GM21381 (cell line): ENCODE measurements around the gene ABI3.
A peak's percentile ranks its signal among the peaks of the same experiment; 100 is the strongest.

Experiments
- ATAC-seq: cut with Tn5 transposase; IDR thresholded peaks from one replicate; pipeline ENCODE4 v1.9.1; 2021; ENCODE audit warnings: mild to moderate bottlenecking, moderate library complexity; ENCODE audit not compliant: unreplicated experiment

ABI3 gene

GRCh38 chr17:49224198-49224996 is 13.9 kb downstream of the ABI3 start:
- no peak for ATAC-seq

DNA sequence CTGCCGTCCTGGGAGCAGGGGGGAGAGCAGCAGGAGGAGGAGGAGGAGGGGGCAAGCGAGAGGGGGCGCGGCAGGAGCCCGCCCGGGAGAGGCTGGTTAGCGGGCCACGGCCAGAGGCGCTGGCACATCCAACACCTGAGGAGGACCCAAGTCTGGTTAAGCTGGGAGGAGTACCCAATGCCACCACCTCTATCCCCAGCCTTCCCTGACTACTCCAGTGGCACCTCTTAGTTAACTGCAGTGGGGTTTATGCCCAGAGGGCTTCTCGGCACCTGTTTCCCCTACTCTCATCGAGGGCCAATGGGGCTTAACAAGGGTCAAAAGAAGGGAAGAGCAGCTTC is 14.5 kb downstream of the ABI3 start:
- no peak for ATAC-seq

DNA sequence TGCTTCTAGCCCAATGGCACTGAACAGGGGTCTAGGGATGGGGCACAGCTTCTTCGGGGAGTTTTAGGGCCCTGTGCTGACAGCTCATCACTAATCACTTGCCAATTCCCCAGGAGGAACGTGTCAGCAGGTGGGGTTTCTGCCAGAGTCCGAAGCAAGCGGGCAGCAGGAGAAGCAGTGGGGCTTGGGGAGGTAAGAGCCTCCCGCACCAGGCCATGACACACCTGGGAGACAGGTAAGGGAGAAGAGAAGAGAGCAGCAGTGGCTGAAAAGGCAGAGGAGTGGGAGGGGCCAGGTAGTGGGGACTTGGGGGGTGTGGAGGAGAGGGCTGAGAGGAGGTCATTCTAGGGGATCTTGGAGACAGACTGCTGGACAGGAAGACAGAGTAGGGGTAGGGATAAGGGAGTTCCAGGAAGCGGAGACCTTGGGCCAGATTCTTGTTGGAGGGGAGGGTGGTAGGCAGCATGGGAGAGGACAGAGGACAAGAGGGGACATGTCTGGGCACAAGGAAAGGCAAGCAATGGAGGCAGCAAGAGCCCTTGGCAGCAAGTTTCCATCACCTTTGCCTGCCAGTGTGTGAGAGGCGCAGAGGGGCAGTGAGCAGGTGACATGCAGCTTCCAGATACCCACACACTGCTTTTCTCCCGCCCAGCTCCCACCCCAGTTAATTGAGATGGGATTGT is 15.2 kb downstream of the ABI3 start:
- ATAC-seq: no peak

DNA sequence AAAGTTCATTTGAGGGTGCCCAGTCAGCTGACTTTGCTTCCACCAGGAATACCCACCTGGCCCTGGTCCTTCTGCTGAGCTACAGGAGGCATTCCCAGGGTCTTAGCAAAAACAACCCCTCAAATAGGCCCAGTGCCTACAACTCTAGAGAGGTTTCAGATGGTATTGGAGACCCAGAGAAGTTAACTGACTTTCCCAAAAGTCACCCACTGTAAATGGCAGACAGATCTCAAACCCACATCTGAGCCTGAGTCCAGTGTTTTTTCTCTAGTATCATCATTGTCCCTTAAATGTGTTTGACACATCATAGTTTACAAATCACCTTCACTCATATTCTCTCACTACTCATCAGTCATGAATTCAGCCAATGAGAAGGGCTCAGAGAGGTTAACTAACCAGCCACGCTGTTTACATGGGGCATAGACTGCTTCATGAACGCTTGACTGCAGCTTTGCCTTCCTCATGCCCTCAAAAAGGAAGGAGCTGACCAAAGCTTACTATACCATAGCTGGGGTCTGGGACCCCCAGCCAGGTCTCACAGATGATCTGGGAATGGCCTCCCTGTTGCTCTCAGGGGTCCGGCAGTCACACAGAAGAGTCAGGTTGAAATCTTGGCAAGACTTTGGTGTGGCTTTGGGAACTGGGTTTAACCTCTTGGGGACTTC is 16.4 kb downstream of the ABI3 start:
- ATAC-seq: no peak

DNA sequence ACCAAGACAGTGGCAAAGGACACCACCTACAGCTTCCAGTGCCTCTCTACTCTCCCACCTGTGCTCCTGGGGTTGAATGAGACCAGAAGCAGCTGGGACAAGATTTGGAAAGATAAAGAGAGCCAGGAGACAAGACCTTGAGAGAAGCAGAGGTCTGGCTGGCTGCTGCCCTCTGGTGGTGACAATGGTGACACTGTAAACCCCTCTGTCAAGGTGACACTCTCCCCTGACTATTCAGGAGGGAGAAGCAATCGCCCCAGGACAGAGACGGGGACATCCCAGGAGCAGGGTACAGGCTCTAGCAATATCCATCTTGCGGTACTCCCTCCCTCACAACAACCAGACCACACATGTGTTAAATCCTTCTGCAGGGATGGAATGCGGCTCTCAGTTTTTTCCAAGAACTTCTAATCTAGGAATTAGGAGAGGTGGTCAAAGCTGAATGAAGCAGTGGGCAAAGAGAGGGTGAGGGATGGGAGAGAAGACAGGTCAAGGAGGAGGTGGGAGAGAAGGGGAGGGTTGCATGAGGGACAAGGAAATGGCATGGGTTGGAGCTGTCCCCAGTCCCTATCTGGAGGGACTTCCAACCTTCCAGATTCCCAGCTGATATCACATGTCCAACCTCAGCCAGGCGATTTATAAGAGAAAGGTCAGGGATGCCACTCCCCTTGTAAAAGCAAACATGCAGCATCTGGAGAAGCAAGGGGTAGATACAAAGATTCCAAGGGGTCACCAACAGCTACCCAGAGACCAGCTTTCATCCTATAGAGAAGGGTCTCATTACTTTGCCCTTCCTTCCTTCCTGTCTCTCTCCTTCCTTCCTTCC is 17.1 kb downstream of the ABI3 start:
- no peak for ATAC-seq

- no peak for ATAC-seq
These were observed 18.7 kb downstream of the ABI3 start for GRCh38 chr17:49229076-49229804.

GRCh38 chr17:49229805-49230600 is 19.5 kb downstream of the ABI3 start:
- no peak for ATAC-seq

GRCh38 chr17:49230636-49231562 is 20.4 kb downstream of the ABI3 start, which contains the start of gene PHOSPHO1:
Gene PHOSPHO1 (minus strand): TSS chr17:49230787. CDS start chr17:49226691, 4,096 bp downstream.
- ATAC-seq: peak; percentile 96

DNA sequence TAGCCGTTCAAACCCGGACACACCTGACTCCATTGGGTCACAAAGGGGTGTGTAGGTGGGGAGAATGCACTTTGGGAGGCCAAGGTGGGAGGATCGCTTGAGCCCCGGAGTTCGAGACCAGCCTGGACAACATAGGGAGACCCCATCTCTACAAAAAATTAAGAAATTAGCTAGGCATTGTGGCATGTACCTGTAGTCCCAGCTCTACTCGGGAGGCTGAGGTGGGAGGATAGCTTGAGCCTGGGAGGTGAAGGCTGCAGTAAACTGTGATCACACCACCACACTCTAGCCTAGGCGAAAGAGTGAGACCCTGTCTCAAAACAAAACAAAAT is 21.0 kb downstream of the ABI3 start:
- no peak for ATAC-seq

- no peak for ATAC-seq
These were observed 24.1 kb downstream of the ABI3 start for GRCh38 chr17:49234509-49235080.

DNA sequence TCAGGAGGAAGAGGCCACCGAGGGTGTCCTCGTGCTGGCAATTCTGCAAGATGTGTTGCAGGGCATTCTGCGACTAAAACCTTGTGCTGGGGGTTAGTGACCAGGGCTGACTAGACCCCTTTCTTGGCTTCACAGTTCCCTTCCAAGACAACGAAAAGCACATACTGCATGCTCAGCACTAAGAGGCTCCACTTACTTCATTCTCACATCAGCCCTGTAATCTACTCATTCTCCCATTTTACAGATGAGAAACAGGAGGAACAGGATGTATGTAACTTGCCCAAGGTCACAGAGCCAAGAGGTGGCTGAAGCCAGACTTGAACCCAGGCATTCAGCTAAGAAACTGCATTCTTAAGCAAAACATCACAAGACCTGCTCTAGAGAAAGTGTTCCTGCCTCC is 25.4 kb downstream of the ABI3 start:
- ATAC-seq: no peak

DNA sequence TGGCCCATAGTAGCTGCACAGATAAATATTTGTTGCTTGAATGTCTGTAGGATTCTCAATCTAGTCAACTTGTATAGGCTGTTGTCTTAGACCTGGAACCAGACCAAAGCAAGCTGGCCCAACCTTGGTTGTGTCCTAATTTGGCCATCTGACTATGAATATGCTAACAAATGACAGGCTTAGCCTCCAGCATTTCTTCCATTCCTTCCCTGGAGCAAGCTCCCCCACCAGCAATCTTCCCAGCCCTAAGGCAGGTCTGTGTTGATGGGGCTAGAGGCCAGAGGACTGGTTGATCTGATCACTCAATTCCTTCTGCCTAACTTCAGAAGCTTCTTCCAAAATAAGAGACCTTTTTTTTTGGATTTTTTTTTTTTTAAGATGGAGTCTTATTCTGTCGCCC is 29.5 kb downstream of the ABI3 start:
- ATAC-seq: no peak

DNA sequence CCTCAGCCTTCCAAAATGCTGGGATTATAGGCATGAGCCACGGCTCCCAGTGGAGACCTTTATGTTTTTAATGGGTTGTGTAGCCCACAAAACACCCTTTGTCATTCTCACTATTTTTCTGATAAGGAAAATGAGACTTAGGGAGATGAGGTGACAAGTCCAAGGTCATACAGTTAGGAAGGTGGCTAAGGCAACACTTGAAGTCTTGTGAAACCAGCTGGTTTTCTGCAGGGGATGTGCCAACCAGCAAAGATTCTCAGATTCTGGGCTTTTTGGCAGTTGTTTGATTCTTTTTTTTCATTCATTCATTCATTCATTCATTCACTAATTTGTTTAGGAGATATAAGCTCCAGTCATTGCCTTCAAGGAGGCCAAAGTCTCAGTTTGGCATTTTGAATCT is 30.1 kb downstream of the ABI3 start:
- ATAC-seq: no peak

DNA sequence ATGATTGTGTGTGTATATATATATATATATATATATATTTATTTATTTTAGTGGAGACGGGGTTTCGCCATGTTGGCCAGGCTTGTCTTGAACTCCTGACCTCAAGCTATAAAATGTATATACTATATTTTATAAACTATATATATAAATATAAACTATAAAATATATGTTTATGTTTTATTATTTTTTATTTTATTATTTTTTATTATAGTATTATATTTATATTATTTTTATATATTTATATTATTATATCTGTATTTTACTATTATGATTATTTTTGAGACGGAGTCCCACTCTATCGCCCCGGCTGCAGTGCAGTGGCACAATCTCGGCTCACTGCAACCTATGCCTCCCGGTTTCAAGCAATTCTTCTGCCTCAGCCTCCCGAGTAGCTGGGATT is 30.5 kb downstream of the ABI3 start:
- ATAC-seq: no peak

DNA sequence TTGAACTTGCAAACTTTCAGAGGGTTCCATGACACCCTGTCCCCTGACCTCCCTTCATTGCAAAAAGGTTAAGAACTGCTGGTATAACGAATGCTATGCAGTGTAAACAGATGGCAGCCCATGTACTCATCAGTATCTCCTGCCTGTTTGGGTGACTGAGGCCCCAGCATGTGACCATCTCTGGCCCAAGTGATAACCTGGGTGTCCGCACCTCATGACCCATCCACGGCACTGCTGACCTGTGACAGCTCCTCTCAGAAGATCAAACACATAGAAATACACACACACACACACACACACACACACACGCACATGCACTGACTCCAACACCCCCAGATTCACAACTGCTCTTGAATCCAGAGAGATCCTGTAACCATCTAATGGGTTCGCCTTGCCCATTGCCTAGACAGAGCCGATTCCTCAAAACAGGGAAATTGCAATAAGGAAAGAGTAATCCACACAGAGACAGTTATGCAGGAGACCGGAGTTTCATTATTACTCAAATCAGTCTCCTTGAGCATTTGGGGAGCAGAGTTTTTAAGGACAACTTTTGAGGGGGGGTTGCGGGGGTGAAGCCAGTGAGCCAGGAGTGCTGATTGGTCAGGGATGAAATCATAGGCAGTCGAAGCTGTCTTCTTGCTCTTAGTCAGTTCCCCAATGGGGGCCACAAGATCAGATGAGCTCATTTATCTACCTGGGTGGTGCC is 31.3 kb downstream of the ABI3 start:
- no peak for ATAC-seq

DNA sequence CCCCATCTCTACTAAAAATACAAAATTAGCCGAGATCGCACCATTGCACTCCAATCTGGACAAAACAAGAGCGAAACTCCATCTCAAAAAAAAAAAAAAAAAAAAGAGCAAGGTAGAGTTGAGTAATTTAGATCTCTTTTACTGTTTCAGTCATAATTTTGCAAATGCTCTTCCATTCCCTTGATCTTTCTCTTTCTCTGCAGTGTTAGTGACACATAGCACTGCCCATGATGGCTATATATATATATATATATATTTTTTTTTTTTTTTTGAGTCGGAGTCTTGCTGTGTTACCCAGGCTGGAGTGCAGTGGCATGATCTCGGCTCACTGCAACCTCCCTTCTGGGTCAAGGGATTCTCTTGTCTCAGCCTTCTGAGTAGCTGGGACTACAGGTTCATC is 32.3 kb downstream of the ABI3 start:
- no peak for ATAC-seq

DNA sequence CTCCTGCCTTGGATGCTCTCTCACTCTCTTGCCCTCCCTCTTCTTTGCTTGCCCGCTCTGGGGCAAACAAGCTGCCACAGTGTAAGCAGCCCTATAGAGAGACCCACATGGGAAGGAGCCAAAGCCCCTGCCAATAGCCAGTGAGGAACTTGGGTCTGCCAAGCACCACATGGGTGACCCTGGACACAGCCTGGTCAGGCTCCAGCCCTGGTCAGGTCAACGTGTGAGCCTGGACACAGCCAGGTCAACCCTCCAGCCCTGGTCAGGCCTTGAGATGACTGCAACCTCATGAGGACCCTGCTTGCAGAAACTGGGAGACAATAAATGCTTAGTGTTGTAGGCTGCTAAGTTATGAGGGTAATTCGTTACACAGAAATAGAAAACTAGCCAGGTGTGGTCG is 34.3 kb downstream of the ABI3 start:
- ATAC-seq: no peak

- no peak for ATAC-seq
These were observed 37.4 kb downstream of the ABI3 start for GRCh38 chr17:49247944-49248343.
